Measurements from ENCODE around the gene FSD2.

FSD2 gene

GRCh38 chr15:82804575-82804949 is 1.3 kb downstream of the FSD2 start:
- no peak overlapping the region for H3K4me3 ChIP-seq (ENCODE audit: low read depth, low read length)
- H3K4me1 ChIP-seq (ENCODE audit: control insufficient read depth, insufficient read depth, low read length) = peaks cover 3% of the 10 kb centered on the region
- H3K27me3 ChIP-seq (ENCODE audit: control insufficient read depth, insufficient read depth, low read length) = peaks cover 29% of the 10 kb centered on the region
- no peaks in the 10 kb centered on the region for H3K36me3 ChIP-seq (ENCODE audit: control insufficient read depth, insufficient read depth, low read length)
- H3K9ac ChIP-seq (ENCODE audit: low read depth, low read length) = no peak overlapping the region
- H3K9me3 ChIP-seq (ENCODE audit: control insufficient read depth, insufficient read depth, low read length) = no peaks in the 10 kb centered on the region

- H3K27me3 ChIP-seq (ENCODE audit: control insufficient read depth, insufficient read depth, low read length) = peaks cover 29% of the 10 kb centered on the region
- H3K9ac ChIP-seq (ENCODE audit: low read depth, low read length) = no peak overlapping the region
- no peak overlapping the region for H3K4me3 ChIP-seq (ENCODE audit: low read depth, low read length)
- H3K4me1 ChIP-seq (ENCODE audit: control insufficient read depth, insufficient read depth, low read length) = peaks cover 3% of the 10 kb centered on the region
- H3K36me3 ChIP-seq (ENCODE audit: control insufficient read depth, insufficient read depth, low read length) = no peaks in the 10 kb centered on the region
- H3K9me3 ChIP-seq (ENCODE audit: control insufficient read depth, insufficient read depth, low read length) = no peaks in the 10 kb centered on the region
Measured at GRCh38 chr15:82803793-82804574, 1.9 kb downstream of the FSD2 start.

GRCh38 chr15:82802497-82802896 is 3.4 kb downstream of the FSD2 start:
- Histone ChIP-seq H3K27me3 (ENCODE audit: control insufficient read depth, insufficient read depth, low read length) (peaks cover 29% of the 10 kb centered on the region), H3K4me3 (ENCODE audit: low read depth, low read length) (no peak overlapping the region), H3K36me3 (ENCODE audit: control insufficient read depth, insufficient read depth, low read length) (no peaks in the 10 kb centered on the region), H3K9me3 (ENCODE audit: control insufficient read depth, insufficient read depth, low read length) (no peaks in the 10 kb centered on the region), H3K9ac (ENCODE audit: low read depth, low read length) (no peak overlapping the region), H3K4me1 (ENCODE audit: control insufficient read depth, insufficient read depth, low read length) (no peaks in the 10 kb centered on the region)

- no peaks in the 10 kb centered on the region for H3K9me3 ChIP-seq (ENCODE audit: control insufficient read depth, insufficient read depth, low read length)
- H3K9ac ChIP-seq (ENCODE audit: low read depth, low read length) = no peak overlapping the region
- H3K27me3 ChIP-seq (ENCODE audit: control insufficient read depth, insufficient read depth, low read length) = peaks cover 29% of the 10 kb centered on the region
- H3K4me3 ChIP-seq (ENCODE audit: low read depth, low read length) = no peak overlapping the region
- H3K36me3 ChIP-seq (ENCODE audit: control insufficient read depth, insufficient read depth, low read length) = no peaks in the 10 kb centered on the region
- H3K4me1 ChIP-seq (ENCODE audit: control insufficient read depth, insufficient read depth, low read length) = no peaks in the 10 kb centered on the region
Measured at GRCh38 chr15:82799183-82799841, 6.6 kb downstream of the FSD2 start.

GRCh38 chr15:82798531-82799166 is 7.2 kb downstream of the FSD2 start:
- Histone ChIP-seq H3K4me3 (ENCODE audit: low read depth, low read length) (no peak overlapping the region), H3K9me3 (ENCODE audit: control insufficient read depth, insufficient read depth, low read length) (no peaks in the 10 kb centered on the region), H3K9ac (ENCODE audit: low read depth, low read length) (no peak overlapping the region), H3K4me1 (ENCODE audit: control insufficient read depth, insufficient read depth, low read length) (no peaks in the 10 kb centered on the region), H3K36me3 (ENCODE audit: control insufficient read depth, insufficient read depth, low read length) (no peaks in the 10 kb centered on the region), H3K27me3 (ENCODE audit: control insufficient read depth, insufficient read depth, low read length) (peaks cover 25% of the 10 kb centered on the region)

GRCh38 chr15:82798104-82798503 is 7.8 kb downstream of the FSD2 start:
- Histone ChIP-seq H3K9me3 (ENCODE audit: control insufficient read depth, insufficient read depth, low read length) (no peaks in the 10 kb centered on the region), H3K4me1 (ENCODE audit: control insufficient read depth, insufficient read depth, low read length) (no peaks in the 10 kb centered on the region), H3K27me3 (ENCODE audit: control insufficient read depth, insufficient read depth, low read length) (peaks cover 19% of the 10 kb centered on the region), H3K36me3 (ENCODE audit: control insufficient read depth, insufficient read depth, low read length) (no peaks in the 10 kb centered on the region), H3K4me3 (ENCODE audit: low read depth, low read length) (no peak overlapping the region), H3K9ac (ENCODE audit: low read depth, low read length) (no peak overlapping the region)

- H3K27me3 ChIP-seq (ENCODE audit: control insufficient read depth, insufficient read depth, low read length) = no peaks in the 10 kb centered on the region
- no peaks in the 10 kb centered on the region for H3K36me3 ChIP-seq (ENCODE audit: control insufficient read depth, insufficient read depth, low read length)
- H3K4me1 ChIP-seq (ENCODE audit: control insufficient read depth, insufficient read depth, low read length) = no peaks in the 10 kb centered on the region
- H3K9ac ChIP-seq (ENCODE audit: low read depth, low read length) = no peak overlapping the region
- H3K9me3 ChIP-seq (ENCODE audit: control insufficient read depth, insufficient read depth, low read length) = no peaks in the 10 kb centered on the region
- H3K4me3 ChIP-seq (ENCODE audit: low read depth, low read length) = no peak overlapping the region
Measured at GRCh38 chr15:82793737-82794136, 12.1 kb downstream of the FSD2 start.

- no peaks in the 10 kb centered on the region for H3K4me1 ChIP-seq (ENCODE audit: control insufficient read depth, insufficient read depth, low read length)
- H3K9ac ChIP-seq (ENCODE audit: low read depth, low read length) = no peak overlapping the region
- H3K4me3 ChIP-seq (ENCODE audit: low read depth, low read length) = no peak overlapping the region
- H3K36me3 ChIP-seq (ENCODE audit: control insufficient read depth, insufficient read depth, low read length) = no peaks in the 10 kb centered on the region
- H3K9me3 ChIP-seq (ENCODE audit: control insufficient read depth, insufficient read depth, low read length) = no peaks in the 10 kb centered on the region
- no peaks in the 10 kb centered on the region for H3K27me3 ChIP-seq (ENCODE audit: control insufficient read depth, insufficient read depth, low read length)
Measured at GRCh38 chr15:82792068-82792467, 13.8 kb downstream of the FSD2 start.

- H3K27me3 ChIP-seq (ENCODE audit: control insufficient read depth, insufficient read depth, low read length) = no peaks in the 10 kb centered on the region
- H3K9ac ChIP-seq (ENCODE audit: low read depth, low read length) = no peak overlapping the region
- no peaks in the 10 kb centered on the region for H3K36me3 ChIP-seq (ENCODE audit: control insufficient read depth, insufficient read depth, low read length)
- H3K4me3 ChIP-seq (ENCODE audit: low read depth, low read length) = no peak overlapping the region
- H3K9me3 ChIP-seq (ENCODE audit: control insufficient read depth, insufficient read depth, low read length) = no peaks in the 10 kb centered on the region
- H3K4me1 ChIP-seq (ENCODE audit: control insufficient read depth, insufficient read depth, low read length) = no peaks in the 10 kb centered on the region
Measured at GRCh38 chr15:82790321-82790720, 15.5 kb downstream of the FSD2 start.

- Histone ChIP-seq H3K4me3 (ENCODE audit: low read depth, low read length) (no peak overlapping the region), H3K9ac (ENCODE audit: low read depth, low read length) (no peak overlapping the region), H3K4me1 (ENCODE audit: control insufficient read depth, insufficient read depth, low read length) (no peaks in the 10 kb centered on the region), H3K36me3 (ENCODE audit: control insufficient read depth, insufficient read depth, low read length) (no peaks in the 10 kb centered on the region), H3K27me3 (ENCODE audit: control insufficient read depth, insufficient read depth, low read length) (no peaks in the 10 kb centered on the region), H3K9me3 (ENCODE audit: control insufficient read depth, insufficient read depth, low read length) (no peaks in the 10 kb centered on the region)
Measured at GRCh38 chr15:82789491-82789890, 16.4 kb downstream of the FSD2 start.

GRCh38 chr15:82788496-82788895 is 17.4 kb downstream of the FSD2 start:
- H3K9ac ChIP-seq (ENCODE audit: low read depth, low read length) = no peak overlapping the region

GRCh38 chr15:82781349-82781748 is 24.5 kb downstream of the FSD2 start:
- no peaks in the 10 kb centered on the region for H3K9me3 ChIP-seq (ENCODE audit: control insufficient read depth, insufficient read depth, low read length)
- no peaks in the 10 kb centered on the region for H3K27me3 ChIP-seq (ENCODE audit: control insufficient read depth, insufficient read depth, low read length)
- no peak overlapping the region for H3K4me3 ChIP-seq (ENCODE audit: low read depth, low read length)
- no peaks in the 10 kb centered on the region for H3K36me3 ChIP-seq (ENCODE audit: control insufficient read depth, insufficient read depth, low read length)
- H3K4me1 ChIP-seq (ENCODE audit: control insufficient read depth, insufficient read depth, low read length) = no peaks in the 10 kb centered on the region
- no peak overlapping the region for H3K9ac ChIP-seq (ENCODE audit: low read depth, low read length)

More at GRCh38 chr15:82788496-82788895, 17.4 kb downstream of the FSD2 start:
- H3K27me3 ChIP-seq (ENCODE audit: control insufficient read depth, insufficient read depth, low read length) = no peaks in the 10 kb centered on the region
- H3K36me3 ChIP-seq (ENCODE audit: control insufficient read depth, insufficient read depth, low read length) = no peaks in the 10 kb centered on the region
- H3K9me3 ChIP-seq (ENCODE audit: control insufficient read depth, insufficient read depth, low read length) = no peaks in the 10 kb centered on the region
- H3K4me1 ChIP-seq (ENCODE audit: control insufficient read depth, insufficient read depth, low read length) = no peaks in the 10 kb centered on the region
- no peak overlapping the region for H3K4me3 ChIP-seq (ENCODE audit: low read depth, low read length)
